Mucosa of gallbladder (tissue), 1 donor: ENCODE results near the gene RPS21. TPM values are rescaled to one million over a fixed set of nuclear protein-coding genes. Genes with fewer than 3 reads are reported as not detected.

ENCODE experiments used
- DNase-seq: peaks from one replicate; pipeline ENCODE4 v3.0.0-alpha.2; 2020; ENCODE audit warnings: low spot score
- total RNA-seq: library from RNA; stranded (reverse); gene quantifications from one replicate; pipeline ENCODE4 v1.2.1, GENCODE V29; 2021
- donor health status: DM: no; HTN: no; CAD: no.

Gene RPS21
- total RNA-seq, 1 donor from 2014 or later = 968 TPM

DNA sequence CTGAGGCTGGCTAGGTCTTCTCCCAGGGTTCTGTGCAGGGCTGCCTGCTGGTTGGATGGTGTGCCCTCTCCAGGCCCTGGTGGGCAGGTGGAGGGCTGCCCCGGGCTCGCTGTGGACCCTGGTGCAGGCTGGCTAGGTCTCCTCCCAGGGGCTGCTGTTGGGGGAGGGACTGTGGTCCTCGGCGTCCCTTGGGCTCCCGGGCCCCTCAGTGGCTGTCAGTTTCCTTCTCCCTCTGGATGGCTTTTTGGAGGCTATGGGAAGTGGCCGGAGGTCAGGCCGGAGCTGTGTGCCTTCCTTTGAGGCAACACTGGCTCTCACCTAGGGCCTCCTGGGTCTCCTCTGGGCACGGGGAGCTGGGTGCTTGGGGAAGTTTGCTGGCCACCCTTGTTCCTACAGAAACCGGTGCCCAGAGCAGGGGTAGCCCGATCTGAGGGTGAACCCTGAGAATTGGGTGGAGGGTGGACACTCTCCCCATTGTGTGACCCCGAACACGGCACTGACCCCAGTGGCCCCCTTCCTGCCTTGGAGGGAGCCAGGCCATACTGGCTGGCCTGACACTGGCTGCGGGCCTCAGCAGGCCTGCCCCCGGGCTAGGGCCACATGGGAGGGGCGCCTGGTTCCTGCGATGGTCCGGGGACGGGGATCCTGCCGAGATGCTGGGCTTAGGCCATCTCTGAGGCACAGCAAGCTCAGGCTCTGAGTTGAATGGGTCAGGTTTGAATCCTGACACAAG is 24.0 kb downstream of the RPS21 start:
- DNase-seq = no peak

DNA sequence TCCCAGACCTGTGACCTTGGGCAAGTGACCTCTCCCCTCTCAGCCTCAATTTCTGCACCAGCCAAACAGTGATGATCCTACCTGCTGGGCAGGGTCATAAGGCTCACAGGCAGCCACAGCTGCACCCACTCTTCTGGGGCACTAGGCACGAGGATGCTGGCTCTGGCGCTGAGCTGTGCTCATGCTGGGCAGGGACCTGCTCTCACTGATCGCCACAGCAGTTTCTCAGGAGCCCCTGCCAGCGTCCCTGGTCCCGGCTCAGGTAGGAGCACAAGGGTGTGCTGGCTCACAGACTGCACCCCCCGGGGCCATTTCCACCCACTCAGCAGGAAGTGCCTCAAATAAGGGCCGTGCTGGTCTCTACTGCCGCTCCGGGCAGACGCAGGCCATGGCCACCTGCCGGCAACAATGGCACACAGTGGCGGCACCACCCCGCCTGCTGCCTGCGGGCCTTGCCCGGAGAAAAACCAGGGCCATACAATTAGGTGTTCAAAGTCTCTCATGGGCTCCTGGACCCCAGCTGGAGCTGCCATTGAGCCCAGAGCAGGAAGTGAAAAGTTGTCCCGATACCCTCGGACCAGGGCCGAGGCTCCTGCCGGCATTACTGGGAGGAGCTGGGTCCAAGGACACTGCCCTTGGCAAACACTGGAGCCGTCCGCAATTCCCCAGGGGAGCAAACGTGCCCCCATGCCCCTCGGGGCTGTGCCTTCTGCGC is 24.7 kb downstream of the RPS21 start:
- DNase-seq = no peak

DNA sequence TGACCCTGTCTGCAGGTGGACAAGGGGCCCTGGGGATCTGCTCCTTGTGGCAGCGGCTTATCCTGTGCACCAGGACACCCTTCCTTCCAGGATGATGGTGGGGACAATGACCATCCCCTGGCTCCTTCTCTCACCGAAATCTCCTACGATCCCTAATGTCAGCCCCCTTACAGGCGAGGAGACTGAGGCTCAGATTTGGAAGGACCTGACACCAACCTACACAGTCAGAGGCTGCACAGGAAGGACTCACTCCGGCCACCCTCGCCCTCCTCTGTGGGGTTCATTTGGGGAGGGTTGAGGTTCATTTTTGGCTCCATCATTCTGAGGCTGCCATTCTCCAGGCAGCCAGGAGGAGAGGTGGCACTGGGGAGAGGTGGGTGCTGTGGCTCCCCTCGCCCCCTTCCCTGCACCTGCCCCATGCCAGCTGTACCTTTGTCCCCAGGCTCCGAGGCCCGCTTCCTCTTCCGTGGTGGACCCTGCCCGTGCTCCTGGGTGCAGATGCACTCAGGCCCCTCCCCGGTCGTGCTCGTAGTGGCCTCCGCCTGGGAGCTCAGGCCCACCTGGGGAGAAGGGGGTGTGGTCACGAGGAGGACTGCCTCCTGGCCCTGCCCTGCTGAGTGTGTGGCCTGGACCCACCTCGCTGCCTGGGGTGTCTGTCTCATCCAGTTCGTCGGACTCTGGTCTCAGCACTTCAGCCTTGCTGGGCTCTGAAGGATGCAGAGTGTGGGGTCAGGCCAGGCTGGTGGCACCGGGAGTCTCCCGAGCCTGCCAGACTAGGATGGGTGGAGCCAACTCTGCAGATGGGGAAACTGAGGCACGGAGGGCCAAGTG is 25.5 kb downstream of the RPS21 start:
- DNase-seq = peak; percentile 75

DNA sequence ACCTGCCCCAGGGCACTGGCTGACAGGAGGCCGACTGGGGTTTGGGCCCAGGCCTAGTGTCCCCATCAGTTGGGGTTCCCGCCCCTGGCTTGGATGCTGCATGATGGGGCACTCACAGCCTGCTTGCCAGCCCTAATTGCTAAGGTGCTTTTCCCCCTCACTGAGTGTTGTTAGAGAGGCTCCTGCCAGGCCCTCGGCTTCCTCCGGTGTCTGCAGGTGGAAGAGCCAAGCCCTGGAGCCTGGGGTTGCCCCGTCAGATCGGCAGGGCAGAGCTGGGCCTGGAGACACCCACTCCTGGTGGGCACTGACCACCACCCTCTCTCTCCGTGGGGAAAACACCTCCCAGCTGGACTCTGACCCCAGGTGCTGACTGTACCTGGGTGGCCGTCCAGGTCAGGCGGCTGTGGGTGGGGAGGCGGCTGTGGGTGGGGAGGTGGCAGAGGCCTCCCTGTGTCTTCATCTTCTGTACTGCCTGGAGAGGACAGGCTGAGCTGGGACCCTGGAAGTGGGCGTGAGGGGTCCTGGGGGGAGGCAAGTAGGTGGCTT is 26.2 kb downstream of the RPS21 start:
- DNase-seq = no peak

DNA sequence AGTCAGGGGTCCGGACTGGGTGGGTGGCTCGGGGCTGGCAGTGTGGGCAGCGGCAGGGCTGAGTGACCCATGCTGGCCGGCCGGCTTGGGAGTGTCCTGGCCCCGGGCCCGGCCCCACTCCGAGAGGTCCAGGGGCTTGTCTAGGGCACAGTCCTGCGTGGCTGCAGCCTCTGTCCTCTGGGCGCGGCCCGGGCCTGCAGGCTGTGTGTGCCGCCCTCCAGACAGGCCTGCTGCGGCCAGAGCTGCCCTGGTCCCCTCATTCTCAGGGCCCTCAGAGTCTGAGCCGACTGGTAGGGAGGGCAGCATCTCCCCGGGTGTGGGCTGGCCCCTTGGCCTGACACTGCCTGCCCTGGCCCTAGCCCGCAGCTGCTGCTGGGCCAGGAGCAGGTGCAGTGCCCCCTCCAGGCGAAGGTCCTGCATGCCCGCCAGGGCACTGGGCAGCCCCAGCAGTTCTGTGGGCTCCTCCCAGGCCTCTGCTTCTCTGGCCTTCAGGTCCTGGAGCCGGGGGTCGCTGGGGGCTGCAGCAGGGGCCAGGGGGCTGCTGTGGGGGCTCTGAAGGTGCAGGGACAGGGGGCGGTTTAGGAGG is 27.1 kb downstream of the RPS21 start:
- DNase-seq = no peak

DNA sequence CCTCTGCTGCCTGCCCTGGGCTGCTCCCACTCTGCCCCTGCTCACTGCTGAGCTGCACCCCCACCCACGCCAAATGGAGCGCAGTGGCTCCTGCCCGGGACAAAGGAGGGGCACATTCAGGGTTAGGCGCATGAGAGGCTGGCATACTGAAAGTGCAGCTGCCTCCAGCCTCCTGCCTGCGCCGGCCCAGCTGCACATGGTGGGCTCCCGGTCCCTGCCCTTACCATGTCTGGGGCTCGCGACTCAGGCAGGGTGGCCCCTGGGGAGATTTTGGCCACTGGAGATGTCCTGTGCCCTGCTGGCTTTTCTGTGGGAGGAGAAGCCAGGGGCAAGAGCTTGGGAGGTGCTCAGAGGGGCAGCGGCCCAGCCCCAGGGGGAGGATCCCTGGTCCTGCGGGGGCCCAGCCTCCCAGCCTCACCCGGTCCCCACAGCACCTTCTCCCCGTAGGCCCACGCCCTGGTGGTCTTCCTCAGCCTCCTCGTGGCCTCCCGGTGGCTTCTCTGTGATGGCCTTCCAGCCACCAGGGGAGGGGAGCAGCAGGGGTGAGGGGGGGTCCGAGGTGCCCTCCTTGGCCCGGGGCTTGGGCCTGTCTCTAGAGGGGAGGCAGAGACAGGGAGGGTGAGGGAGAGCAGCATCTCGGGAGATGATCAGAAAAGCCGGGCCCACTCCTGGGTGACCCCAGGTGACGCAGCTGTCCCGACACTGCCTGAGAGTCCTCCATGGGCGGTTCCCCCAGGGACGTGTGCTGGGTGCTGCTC is 28.6 kb downstream of the RPS21 start:
- no peak for DNase-seq

DNA sequence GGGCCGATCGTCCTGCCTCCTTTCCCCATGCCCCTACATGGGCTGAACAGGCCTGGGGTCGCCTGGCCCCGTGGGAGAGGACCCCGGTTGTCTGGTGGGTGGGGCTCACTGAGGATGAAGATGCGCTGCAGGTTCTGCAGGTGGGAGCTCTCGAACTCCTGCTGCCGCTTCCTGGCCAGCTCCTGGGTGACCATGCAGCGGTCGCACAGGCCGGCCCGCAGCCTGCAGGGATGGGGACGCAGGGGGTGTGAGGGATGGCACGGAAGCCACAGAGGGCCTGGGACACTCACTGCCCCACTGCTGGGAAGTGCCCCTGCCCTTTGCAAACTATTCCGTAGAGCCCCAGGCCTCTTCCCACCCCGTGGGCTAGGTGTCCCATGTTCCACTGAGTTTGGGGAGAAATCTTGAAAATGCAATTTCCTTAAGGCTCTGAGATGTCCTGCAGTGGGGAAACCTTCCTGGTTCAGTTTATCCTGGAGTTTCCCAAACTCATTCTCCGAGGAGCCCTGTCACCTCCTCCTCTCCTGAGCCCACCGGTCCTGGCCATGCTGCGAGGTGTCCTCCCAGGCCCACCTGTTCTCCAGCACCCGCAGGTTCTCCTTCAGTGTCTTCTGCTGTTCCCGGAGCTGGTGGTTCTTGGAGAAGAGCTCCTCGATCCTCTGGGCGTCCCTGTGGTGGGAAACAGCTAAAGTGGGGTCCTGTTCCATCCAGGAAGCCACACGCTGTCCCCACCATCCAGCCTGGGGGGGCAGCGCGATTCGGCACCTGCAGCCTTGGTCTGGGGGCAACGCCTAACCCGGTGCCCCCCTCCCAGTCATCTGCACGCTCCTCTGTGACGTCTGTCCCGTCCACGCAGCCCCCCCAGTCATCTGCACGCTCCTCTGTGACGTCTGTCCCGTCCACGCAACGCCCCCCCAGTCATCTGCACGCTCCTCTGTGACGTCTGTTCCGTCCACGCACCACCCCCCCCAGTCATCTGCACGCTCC is 30.0 kb downstream of the RPS21 start:
- no peak for DNase-seq

DNA sequence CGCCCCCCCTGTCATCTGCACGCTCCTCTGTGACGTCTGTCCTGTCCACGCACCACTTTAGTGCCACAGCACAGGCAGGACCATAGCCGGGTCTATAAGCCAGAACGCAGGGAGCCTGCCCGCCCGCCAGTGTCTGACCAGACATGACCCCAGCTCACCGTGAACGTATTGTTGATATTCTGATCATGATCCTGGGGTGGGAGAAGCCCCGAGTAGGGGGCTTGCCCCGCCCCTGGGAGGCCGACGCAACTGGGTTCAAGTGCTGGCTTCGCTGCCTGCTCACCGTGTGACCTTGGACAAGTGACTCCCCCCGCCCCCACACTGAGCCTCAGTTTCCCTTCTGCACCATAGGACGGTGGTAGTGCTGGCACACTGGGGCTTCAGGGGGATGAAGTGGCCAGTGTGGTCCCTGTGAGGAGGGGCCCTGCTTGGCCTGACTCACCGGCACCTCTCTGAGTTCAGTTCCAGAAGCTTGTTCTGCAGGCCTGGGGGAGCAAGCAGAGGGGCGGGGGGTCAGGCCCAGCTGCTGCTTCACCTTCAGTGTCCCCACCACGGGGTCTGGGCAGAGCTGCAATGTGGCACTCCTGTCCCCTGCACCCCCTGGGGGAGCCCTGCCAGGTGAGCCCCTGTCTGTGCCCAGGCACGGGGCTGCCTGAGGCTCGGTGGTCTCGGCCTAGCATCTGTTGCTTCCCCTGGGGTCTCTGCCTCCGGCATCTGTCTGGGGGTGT is 31.2 kb downstream of the RPS21 start:
- DNase-seq = no peak

DNA sequence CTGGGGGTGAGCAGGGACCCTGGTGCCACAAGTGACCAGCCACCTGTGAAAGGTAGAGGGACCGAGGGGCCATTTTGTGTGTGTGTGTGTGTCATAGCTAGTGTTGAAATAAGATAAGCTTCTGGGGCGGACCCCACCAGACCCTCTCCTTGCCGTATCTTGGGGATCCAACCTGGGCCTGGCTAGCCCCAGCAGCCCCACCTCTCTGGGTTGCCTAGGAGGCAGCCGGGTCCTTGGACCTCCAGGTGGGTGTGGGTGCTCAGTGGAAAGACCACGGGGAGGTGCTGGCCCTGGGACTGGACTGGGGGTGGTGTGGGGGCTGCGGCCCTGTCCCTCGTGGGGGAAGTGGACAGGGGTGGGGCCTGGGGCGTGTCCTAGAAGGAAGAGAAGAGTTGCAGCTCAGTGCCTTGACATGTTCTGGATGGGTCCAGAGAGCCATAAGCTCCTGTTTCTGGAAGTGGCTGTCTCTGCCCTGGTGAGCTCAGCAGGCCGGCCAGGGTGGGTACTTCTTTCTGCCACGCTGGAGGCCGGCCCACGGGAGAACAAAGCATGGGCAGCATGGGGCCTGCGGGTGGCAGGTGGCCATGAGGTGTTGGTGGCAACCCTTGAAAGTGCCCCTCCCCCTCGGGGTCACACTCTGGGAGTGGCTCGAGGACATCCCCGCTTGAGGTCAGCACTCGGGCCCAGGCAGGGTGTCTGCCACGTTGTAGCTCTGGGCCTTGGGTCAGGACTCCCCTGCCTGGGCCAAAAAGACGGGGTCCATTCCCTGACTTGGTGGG is 32.0 kb downstream of the RPS21 start:
- no peak for DNase-seq

DNA sequence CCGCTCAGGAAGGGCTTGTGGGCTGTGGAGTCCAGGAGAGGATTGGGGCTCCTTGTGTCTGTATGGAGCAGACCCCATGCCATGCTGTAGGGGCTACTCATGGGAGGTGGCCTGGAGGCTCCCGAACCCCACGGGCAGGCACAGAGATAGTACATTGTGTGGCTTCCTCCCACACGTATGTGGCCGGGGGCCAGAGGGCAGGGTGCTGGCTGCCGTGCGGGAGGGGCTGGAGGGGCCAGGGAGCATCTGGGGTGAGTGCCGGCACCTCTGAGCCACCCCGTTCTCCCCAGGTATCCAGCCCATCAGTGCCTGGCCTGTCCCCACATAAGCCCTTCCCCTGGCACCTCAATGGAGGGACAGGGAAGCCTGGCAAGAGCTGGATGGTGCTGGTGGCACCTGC is 32.9 kb downstream of the RPS21 start:
- no peak for DNase-seq

DNA sequence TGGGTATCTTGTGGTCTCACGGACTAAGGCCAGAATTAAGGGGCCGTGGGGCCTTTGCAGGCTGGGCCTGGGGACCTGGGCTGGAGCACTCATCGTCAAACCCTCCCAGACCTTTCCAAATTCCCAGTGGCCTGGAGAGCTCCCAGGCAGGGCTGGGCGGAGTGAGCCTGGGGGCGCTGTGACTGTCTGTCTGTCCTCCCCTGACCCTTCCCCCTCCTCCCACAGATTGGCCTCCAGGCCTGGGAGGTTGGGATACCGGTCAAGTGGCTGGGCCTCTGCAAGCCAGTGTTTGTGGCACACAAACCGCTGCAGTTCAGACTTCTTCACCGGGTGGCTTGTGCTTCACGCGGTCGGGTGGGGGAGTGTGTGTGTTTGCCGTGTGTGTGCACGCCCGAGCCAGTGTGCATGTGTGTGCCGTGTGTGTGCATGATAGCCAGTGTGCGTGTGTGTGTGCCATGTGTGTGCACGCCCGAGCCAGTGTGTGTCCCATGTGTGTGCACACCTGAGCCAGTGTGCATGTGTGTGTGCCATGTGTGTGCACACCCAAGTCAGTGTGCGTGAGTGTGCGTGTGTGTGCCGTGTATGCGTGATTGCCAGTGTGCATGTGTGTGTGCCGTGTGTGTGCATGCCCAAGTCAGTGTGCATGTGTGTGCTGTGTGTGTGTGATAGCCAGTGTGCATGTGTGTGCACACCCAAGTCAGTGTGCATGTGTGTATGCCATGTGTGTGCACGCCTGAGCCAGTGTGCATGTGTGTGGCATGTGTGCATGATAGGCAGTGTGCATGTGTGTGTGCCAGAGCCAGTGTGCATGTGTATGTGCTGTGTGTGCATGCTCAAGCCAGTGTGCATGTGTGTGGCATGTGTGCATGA is 34.2 kb downstream of the RPS21 start:
- no peak for DNase-seq

DNA sequence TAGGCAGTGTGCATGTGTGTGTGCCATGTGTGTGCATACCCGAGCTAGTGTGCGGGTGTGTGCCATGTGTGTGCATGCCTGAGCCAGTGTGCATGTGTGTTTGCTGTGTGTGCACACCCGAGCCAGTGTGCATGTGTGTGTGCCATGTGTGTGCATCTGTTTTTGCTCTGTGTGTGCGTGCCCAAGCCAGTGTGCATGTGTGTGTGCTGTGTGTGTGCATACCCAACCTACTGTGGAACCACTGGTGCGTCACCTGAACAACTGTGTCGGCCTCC is 34.8 kb downstream of the RPS21 start:
- DNase-seq = no peak

DNA sequence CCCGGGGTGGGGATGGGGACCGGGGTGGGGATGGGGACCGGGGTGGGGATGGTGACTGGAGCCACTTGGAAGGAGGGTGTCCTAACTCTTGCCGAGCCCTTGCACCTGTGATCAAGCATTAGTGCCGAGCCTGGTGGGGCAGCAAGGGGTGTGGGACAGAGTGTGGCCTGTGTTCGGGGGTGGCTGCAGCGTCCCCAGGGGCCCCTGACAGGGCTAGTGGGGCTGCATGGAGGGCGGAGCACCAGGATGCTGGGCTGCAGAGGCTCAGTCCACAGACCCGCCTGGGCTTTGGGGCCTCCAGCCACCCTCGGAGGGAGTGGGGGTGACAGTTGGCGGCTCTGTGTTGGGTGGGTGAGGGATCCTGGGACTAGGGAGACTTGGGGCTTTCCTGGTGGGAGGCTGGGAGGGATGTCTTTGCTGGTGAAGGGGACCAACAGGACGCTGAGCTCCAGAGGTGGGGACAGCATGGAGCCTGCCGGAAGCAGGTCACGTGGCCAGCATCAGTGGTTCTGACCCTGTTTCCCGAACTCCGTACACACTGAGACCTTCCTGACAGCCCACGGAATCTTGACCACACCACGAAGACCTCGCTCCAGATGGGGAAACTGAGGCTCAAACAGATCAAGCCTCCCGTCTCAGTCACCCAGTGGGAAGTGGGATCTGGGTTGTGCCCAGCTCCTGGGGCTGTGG is 35.9 kb downstream of the RPS21 start:
- no peak for DNase-seq

DNA sequence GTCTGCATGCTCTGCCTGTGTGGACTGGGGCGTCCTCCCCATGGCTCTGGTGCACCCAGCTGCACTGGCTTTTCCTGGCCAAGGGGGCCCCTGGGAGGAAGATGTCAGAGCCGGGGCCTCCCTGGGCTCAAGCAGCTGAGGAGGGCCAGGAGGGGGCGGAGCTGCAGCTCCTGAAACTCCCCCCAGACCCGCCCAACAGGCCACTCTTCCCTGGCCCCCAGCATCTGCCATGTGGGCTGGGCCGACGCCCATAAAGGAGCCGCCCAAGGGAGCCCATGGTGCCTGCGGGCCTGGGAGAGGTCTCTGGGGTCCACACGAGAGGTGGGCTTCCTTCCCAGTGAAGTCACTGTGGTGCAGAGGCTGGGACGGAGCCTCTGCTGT is 36.4 kb downstream of the RPS21 start:
- no peak for DNase-seq

DNA sequence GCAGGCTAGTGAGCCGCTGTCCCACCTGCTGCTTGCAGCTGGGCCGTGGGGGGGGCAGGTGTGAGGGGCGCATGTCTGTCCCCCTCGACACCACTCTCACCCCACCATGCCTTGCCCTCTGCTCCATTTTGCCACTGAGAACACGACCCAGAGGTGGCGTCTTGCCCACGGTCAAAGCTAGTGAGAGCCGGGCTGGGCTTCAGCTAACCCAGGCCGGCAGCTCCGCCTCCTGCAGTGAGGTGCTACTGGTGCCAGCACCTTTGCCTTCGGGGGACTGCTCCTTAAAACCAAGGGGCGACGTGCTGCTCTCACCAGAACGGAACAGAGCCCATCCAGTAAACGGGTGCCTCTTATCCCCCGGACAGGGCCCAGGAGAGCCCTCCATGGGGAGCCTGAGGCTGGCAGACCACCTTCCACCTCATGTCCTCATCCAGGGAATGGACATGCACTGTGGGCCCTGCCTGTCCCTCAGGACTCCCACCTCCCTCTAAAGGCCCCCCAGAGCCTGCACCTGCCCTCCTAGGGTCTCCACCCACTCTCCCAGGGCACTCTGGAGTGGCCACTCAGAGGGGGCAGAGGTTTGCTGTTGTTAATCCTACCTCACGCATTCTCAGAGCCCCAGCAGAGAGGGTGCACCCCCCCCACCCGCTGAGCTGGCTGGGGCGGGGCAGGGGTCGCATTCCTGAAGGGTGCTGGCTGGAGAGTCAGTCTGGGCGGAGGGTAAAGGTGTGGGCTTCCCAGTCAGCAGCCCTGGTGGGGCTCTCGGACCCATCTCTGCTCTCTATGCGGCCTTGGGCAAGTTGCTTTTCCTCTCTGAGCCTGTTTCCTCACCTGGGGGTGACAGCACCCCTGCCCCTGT is 37.6 kb downstream of the RPS21 start:
- DNase-seq = no peak
